GM21717 (cell line): Measurements from ENCODE around the gene LZTS3.
"Not testable (repeated sequence)": the region's sequence is repeated elsewhere in the genome, so short reads cannot be mapped to it uniquely, and the experiment has no call there.

Experiments used
- ATAC-seq: cut with Tn5 transposase; IDR thresholded peaks from one replicate; pipeline ENCODE4 v1.9.1; 2021; ENCODE audit warnings: mild to moderate bottlenecking, moderate library complexity; ENCODE audit not compliant: unreplicated experiment

LZTS3 gene

DNA sequence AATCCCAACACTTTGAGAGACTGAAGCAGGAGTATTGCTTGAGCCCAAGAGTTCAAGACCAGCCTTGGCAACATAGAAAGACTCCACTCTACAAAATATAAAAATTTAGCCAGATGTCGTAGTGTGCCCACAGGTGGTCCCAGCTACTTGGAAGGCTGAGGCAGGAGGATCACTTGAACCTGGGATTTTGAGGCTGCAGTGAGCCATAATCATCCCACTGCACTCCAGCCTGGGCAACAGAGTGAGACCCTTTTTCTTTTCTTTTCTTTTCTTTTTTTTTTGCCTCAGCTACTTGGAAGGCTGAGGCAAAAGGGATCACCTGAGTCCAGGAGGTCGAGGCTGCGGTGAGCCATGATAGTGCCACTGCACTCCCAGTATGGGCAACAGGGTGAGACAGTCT is 31.6 kb downstream of the LZTS3 start:
- ATAC-seq = no peak

DNA sequence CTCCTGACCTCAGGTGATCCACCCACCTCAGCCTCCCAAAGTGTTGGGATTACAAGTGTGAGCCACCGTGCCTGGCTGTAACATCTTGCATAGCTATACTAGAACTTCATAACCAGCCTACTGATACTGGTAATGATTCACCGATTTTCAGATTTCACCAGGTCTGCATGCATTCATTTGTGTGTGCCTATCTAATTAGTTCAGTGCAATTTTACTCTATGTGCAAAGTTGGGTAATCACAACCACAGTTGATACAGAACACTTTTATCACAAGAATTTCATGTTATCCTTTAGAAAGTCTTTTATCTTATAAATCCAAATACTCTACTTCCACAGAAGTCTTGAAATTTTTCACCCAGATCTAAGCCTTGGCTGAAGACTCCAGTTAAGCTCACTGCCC is 35.9 kb downstream of the LZTS3 start:
- ATAC-seq = no peak

DNA sequence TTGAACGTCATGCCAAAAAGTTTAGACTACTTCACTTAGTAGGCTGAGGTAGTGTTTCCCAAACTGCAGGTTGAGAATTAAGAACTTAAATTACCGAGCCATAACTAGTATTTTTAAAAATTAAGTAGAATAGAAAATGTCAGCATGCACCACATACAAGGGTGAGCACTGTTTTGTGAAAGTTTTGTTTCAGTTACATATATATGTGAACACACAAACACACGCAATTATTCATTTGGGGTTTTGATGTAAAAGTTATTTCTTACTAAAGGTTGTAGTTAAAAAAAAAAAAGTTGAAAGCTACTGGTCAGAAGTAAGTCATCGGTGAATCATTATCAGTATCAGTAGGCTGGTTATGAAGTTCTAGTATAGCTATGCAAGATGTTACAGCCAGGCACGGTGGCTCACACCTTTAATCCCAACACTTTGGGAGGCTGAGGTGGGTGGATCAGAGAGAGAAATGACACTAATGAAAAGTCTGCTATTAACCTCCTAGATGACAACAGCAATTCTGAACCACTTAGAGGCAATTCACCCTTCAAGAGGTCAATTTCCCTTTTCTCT is 37.8 kb downstream of the LZTS3 start:
- ATAC-seq = no peak

DNA sequence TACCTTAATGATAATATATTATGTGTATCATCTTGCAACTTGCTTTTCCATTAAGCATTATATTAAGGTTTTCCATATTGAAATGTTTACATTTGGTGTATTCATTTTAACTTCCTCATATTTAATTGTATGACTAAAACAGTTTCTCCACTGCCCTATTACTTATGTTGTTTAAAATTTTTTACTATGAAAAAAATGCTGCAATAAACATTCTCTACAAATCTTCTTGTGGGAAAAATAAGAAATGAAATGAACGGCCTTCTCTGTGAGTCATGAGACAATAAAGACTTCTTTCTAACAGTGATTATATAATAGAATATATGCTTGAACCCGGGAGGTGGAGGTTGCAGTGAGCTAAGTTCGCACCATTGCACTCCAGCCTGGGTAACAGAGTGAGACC is 39.2 kb downstream of the LZTS3 start:
- no peak for ATAC-seq

DNA sequence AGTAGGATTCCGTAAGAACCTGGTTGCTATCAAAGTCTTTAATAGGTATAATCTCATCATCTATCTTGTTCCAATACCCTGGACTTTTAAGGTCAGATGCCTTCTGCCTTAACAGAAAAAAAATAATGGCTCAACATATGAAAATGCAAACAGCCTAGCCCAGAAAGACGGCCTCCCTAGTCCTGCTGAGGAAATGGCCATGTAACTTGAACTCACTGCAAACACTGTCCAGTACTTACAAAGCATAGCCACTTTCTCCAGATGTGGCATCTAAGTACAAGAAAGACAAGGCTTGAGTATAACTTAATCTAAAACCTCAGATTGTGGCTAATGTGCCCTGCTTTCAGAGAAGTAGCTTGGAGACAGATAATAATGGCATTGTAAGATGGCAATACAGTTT is 40.2 kb downstream of the LZTS3 start:
- no peak for ATAC-seq

DNA sequence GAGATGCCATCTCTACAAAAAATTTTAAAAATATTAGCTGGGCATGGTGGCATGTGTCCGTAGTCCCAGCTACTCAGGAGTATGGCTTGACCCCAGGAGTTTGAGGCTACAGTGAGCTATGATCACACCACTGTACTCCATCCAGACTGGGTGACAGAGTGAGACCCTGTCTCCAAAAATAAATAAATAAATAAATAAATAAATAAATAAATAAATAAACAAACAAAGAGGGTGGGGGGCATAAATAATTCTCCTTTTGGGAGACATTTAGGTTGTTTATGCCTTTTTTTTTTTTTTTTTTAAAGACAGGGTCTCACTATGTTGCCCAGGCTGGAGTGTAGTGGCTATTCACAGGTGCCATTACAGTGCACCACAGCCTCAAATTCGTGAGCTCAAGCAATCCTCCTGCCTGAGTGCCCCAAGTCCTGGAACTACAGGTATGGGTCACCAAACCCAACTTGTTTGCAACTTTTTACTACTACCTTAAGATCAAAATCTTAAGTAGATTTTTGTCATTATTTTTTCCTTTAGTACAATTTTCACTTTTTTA is 43.2 kb downstream of the LZTS3 start:
- ATAC-seq = no peak

DNA sequence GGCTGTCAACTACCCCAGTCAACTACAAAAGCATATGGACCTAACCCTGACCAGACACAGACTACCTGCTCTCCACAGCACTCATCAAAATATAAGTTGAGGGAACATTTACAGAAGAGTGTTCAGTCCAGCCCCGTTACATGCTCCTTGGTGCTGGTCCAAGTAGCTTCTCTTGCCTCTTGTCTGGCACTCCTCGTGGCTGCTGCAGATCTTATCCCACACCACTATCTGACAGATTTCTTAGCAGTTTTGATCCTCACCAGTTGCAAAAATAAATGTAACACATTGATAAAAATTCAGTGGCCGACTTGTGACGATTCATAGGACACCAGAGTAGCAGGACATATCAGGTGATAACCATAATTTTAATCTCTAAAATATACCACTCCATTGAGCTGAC is 44.3 kb downstream of the LZTS3 start:
- no peak for ATAC-seq

DNA sequence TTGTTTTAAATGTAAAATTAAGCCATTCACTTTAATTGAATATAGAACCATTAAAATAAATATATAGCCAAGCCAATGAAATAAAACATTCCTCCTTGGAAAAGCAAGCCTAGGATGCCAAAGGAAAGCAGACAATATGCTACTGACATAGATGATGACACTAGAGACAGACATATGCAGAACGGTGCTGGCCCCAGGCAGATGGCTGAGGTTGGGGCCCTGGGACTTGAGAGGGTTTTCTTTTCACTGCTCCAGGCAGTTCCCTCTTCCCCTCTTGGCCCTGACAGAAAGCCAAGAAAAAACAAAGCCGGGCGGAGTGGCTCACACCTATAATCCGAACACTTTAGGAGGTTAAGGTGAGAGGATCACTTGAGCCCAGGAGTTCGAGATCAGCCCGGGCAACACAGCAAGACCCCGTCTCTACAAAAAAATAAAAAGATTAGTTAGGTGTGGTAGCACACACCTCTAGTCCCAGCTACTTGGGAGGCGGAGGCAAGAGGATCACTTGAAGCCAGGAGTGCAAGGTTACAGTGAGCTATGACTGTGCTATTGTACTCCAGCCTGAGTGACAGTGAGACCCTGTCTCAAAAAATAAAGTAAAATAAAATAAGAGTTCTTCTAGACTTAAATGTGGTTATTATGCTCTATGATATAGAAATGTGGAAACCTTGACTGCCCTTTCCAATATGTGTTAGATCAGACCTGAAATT is 44.9 kb downstream of the LZTS3 start:
- ATAC-seq = no peak

DNA sequence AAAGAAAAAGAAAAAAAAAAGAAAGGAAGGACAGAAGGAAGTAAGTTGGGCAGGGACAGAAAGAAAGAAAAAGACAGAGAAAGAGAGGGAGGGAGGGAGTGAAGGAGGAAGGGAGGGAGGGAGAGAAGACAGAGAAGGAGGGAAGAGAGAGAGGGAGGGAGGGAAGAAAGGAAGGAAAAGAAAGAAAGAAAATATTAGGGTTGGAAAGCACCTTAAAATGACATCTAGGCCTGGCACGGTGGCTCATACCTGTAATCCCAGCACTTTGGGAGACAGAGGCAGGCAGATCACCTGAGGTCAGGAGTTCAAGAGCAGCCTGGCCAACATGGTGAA is 46.9 kb downstream of the LZTS3 start:
- no peak for ATAC-seq

DNA sequence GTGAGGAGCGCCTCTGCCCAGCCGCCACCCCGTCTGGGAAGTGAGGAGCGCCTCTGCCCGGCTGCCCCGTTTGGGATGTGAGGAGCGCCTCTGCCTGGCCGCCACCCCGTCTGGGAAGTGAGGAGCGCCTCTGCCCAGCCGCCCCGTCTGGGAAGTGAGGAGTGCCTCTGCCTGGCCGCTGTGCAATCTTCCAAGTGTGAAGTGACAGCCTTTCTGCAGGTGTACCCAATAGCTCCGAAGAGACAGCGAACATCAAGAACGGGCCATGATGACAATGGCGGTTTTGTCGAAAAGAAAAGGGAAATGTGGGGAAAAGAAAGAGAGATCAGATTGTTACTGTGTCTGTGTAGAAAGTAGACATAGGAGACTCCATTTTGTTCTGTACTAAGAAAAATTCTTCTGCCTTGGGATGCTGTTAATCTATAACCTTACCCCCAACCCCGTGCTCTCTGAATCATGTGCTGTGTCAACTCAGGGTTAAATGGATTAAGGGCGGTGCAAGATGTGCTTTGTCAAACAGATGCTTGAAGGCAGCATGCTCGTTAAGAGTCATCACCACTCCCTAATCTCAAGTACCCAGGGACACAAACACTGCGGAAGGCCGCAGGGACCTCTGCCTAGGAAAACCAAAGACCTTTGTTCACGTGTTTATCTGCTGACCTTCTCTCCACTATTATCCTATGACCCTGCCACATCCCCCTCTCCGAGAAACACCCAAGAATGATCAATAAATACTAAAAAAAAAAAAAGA is 47.4 kb downstream of the LZTS3 start:
- ATAC-seq = not testable (repeated sequence)

DNA sequence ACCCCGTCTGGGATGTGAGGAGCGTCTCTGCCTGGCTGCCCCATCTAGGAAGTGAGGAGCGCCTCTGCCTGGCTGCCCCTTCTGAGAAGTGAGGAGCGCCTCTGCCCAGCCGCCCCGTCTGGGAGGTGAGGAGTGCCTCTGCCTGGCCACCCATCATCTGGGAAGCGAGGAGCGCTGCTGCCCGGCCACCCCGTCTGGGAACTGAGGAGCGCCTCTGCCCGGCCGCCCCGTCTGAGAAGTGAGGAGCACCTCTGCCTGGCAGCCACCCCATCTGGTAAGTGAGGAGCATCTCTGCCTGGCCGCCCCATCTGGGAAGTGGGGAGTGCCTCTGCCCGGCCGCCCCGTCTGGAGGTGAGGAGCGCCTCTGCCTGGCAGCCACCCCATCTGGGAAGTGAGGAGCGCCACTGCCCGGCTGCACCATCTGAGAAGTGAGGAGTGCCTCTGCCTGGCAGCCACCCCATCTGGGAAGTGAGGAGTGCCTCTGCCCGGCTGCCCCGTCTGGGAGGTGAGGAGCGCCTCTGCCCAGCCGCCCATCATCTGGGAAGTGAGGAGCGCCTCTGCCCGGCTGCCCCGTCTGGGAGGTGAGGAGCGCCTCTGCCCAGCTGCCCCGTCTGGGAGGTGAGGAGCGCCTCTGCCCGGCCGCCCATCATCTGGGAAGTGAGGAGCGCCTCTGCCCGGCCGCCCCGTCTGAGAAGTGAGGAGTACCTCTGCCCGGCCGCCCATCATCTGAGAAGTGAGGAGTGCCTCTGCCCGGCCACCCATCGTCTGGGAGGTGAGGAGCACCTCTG is 48.4 kb downstream of the LZTS3 start:
- ATAC-seq = not testable (repeated sequence)

DNA sequence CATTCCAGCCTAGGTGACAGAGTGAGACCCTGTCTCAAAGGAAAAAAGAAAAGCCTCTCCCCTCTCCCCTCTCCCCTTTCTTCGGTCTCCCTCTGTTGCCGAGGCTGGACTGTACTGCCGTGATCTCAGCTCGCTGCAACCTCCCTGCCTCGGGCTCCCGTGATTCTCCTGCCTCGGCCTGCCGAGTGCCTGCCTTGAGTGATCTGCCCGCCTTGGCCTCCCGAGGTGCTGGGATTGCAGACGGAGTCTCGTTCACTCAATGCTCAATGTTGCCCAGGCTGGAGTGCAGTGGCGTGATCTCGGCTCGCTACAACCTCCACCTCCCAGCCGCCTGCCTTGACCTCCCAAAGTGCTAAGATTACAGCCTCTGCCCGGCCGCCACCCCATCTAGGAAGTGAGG is 49.2 kb downstream of the LZTS3 start:
- ATAC-seq = not testable (repeated sequence)

DNA sequence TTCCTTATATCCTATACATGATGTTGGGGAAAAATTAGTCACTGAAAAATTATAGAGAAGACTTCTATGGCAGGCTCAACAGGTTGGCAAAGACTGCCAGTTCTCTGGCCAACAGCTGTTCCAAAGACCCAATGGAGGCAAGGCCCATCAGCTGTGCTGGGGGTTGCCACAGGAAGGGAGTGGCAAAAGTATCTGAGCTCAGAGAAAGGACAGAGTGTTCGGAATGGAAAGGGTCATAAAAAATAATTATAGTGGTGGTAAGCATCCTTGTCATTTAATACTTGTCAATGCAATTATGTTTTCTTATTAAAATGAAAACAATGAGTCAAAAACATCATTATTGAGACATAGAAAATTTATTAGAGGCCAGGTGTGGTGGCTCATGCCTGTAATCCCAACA is 49.8 kb downstream of the LZTS3 start:
- no peak for ATAC-seq

DNA sequence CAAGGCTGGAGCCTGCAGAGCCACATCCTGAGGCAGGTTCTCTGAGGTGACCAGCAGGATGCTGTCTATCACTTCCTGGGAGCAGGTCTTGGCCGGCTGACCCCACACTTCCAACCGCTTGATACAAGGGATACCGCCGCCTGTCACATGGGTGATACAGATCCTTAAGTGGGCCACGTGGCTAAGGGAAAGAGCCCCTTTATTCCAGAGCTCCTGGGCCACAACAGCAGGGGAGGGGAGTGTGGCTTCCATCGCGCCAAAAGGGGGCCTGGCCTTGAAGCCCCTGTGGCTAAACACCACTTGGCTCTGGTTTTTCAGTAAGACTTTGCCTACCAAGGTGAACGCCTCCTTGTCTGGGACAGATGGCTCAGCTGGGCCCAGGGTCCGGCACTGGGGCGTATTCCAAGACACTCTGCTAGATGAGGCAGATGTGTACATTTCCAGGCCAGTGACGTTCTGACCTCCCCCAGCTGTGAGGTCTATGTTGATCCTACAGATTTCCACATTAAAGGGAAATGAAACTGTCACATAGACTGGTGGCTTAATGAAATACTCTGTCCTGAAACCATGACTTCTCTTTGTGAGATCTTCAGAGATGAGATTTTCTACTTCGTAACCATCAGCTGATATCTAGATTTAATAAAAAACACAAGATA is 51.3 kb downstream of the LZTS3 start:
- no peak for ATAC-seq

DNA sequence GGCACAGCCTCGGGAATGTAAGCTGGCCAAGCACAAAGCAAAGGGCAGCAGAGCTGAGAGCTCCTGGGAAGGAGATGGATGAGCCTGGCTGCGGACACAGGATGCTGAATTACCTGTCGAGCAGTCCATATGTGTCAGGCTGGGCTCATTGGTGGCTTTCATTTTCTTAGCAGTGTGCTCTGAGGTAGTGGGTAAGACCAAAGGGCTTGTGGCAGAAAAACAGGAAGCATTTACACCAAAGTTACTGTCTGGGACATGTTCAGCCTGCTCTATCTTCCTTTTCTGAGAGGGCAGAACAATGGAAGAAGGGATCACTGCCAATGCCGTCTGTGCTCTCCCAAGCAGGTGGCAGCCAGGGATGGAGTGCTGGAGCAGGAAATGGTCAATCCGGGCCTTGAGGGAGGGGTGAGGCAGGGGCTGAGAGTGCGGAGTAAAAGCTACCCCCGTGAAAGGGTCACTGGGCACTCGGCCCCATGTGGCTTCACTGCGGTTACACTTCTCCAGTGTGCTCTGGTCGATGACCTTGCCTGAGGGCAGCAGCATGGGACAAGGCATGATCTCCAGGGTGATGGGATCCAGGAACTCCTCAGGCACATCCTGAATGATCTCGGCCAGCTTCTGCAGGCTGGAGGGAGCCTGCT is 52.0 kb downstream of the LZTS3 start:
- no peak for ATAC-seq

DNA sequence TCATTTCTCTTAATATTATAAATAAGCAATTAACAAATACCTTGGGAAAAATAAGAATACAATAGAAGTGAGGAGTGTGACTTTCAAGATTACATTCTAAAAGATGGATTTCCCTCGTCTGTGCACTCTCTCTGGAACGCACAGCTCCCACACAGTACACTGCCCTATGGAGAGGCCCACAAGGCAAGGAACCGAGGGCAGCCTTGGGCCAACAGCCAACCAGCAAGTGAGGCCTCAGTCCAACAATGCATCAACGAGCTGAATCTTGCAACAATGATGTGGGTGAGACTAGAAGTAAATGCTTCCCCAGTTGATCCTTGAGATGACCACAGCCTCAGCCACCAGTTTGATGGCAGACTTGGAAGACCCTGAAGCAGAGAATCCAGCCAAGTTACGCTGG is 54.3 kb downstream of the LZTS3 start:
- no peak for ATAC-seq

DNA sequence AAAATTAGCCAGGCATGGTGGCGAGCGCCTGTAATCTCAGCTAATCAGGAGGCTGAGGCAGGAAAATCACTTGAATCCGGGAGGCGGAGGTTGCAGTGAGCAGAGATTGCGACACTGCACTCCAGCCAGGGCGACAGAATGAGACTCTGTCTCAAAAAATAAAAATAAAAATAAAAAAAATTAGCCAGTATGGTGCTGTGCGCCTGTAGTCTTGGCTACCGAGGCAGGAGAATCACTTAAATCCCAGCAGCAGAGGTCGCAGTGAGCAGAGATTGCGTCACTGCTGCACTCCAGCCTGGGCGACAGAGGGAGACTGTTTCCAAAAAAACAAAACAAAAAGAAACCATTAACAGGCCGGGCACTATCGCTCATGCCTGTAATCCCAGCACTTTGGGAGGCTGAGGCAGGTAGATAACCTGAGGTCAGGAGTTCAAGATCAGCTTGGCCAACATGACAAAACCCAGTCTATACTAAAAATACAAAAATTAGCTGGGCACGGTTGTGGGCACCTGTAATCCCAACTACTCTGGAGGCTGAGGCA is 55.4 kb downstream of the LZTS3 start:
- not testable (repeated sequence) for ATAC-seq

DNA sequence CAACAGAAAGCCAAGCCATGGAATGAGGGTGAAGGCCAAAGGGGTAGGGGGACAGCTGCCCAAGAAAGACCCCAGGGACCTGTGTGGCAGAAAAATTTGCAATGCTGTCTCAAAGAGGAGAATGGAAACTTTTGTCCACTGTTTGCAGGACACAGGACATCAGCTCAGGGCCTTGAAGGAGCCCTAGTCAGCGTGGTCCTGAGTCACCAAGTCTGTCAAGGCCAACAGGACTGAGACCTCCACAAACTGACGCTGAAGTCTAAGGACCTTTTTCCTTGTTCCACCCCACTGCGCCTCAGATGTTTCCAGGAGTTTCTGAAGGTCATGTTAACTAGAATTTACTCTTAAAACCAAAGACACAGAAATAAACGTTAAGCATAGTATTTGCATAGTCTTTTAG is 57.0 kb downstream of the LZTS3 start:
- no peak for ATAC-seq

DNA sequence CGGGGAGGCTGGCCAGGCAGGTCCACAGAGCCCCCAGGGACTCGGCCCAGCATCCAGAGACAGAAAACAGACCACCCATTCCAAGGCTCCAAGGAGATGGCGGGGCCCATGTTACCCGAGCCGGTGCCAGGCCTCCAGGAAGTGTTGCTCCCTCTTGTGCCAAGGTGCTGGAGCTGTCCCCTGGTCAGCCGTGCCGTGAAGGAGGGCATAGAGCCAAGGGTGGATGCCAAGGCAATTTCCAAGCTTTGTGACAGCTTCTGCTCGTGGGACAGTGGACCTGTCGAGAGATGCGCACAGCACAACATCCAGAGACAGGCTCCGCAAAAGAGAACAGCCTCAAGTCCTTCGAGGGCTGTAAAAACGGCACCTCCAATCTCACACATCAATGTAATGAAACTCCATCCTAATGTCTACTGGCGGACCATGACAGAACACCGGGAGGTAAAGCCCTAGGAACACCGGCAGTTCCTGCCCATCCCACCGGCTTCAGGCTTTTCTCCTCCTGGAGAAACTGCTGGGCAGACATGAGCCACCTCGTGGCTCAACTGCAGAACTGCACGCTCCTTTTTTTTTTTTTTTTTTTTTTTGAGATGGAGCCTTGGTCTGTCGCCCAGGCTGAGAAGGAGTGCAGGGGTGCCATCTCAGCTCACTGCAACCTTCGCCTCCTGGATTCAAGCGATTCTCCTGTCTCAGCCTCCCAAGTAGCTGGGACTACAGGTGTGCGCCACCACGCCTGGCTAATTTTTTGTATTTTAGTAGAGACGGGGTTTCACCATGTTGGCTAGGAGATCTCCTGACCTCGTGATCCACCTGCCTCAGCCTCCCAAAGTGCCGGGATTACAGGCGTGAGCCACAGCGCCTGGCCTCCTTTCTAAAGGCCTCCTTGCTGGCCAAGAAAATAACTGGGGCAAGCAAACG is 57.9 kb downstream of the LZTS3 start:
- ATAC-seq = no peak
